GM21723 (cell line): ENCODE measurements around the gene CFAP99.
"Not testable (repeated sequence)": the region's sequence is repeated elsewhere in the genome, so short reads cannot be mapped to it uniquely, and the experiment has no call there.

Source experiments
- ATAC-seq: cut with Tn5 transposase; IDR thresholded peaks from one replicate; pipeline ENCODE4 v1.9.1; 2021; ENCODE audit warnings: mild to moderate bottlenecking, moderate library complexity; ENCODE audit not compliant: unreplicated experiment

Gene CFAP99

DNA sequence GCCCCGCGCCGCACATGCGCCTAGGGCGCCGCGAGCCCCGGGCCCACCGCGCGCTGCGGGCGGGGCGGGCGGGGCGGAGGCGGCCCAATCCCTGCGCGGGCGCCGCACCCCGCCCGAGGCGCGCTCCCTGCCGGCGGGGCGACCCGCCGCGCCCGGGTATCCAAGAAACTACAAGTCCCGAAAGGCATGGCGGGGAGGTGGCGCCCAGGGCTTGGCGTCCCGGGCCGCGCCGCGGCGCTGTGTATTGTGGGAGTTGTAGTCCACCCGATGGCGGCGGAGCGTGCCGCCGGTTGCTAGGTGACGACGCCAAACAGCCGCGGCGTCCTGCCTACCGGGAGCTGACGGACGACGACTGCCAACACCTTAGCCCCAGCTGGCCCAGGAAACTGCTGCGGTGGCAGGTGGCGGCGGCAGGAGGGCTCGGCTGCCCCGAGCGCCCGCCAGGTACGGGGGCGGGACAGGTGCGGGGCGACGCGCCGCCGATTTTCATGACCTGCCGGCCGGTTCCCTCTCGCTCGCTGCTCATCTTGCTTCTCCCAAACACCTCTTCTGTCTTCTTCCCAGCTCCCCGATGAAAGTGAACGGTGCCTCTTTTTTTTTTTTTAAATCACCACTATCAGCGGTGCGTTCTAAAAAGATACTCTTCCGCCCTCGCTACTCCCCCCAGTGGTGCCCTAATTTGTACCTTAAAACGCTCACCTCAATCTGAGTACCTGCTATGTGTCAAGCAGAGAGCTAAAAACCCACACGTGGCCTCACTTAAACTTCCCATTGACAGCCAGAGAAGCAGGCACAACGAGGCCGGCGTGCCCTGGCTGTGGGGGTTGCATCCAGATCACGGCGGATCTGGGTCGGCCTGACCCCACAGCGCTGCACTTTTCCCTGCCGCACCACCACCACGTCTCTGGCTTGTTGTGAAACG is at the start of gene CFAP99:
TSS of gene CFAP99 (plus strand) at position 306 of the 922 bp plus-strand sequence.
- ATAC-seq, result peak; percentile 92

GRCh38 chr4:2370597-2371320 is 48.0 kb upstream of the CFAP99 start:
- ATAC-seq, result no peak

DNA sequence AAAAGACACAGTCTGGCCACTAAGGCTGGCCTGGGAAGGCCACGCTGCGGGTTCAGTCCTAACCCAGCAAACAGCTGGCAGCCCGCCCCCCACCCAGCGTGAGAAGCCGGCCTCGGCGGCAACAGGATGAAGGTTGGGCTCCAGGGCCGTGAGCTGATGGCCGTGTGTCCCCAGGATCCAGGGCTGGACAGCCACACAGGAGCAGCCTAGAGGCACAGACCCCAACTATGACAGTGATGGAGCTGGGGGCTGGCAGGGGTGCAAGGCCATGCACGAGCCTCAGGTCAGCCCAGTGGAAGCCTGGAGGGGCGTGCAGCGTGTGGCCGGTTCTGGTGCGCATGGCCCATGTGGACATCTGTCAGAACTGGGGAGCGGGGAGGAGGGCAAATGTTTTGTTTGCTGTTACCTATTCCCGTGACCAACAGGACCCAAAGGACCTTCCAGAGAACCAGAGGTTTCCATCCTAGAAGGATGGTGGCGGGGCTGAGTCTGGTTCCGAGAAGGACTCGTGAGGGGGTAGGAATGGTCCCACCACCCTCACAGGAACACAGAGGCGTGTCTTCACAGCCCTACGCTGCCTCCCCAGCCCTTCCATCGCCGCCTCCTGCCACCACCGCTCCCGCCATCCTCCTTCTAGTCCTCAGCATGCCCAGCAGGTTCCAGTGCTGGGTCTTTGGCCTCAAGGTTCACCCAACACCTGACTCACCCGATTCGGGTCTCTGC is 46.8 kb upstream of the CFAP99 start:
- no peak for ATAC-seq

DNA sequence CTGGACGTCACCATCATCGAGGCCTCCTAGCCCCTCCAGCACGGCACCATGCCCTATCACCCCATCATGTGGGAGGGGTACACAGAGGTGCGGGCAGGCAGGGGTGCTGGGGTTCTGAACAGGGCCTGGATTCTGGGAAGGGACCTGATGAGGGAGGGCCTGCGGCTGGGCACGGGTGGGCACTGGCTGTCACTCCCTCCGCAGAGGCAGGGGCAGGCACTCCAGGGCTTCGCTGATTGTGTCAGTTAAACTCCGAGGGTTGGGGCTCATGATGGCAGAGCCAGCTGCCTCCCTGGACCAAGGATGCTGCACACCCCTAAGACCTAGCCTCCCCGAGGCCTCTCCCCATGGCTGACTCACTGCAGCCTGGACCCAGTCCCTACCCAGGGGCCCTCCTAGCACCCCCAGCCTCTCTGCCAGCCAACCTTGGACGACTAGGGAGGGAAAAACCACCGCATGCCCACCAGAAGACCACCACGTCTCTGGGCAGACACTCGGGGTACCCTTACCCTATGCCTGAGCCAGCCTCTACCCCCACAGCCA is 46.2 kb upstream of the CFAP99 start:
- ATAC-seq, result no peak

DNA sequence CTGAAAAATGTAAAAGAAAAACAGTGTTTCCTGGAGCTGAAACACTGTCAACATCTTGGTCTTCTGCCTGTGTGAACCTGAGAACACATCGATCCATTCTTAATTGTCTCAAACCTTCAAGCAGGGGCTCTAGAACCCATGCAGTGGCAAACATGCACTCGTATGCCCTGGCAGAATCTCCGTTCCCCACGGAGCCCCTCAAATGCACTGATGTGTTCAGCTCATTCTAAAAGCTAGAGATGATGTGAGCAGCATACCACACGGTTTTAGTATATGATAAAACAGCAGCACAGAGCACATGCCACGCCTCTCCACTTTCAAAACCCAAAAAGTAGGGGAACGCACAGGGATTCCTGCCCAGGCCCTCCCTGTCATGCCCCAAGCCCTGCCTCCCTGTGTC is 45.2 kb upstream of the CFAP99 start:
- no peak for ATAC-seq

DNA sequence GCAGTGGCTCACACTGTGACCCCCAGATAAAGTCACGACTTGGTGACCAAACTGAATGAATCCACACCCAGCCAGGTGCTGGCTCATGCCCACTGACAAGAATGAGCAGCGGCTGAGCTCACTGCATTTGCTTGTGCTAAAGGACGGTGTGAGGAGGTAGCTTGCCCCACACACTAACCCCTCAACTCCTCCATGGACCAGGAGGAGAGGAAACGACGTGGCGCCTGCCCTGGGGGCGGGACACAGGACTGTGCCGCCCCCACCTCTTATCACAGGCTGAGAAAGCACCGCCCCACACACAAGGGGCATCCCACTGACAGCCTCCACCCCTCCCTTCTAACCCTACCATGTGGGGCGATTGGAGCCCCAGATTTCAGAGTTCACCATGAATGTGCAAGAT is 43.3 kb upstream of the CFAP99 start:
- ATAC-seq, result no peak

- ATAC-seq, result no peak
These were observed 41.5 kb upstream of the CFAP99 start for GRCh38 chr4:2377241-2377640.

GRCh38 chr4:2378401-2378800 is 40.4 kb upstream of the CFAP99 start:
- no peak for ATAC-seq

- ATAC-seq, result no peak
These were observed 39.9 kb upstream of the CFAP99 start for GRCh38 chr4:2378898-2379297.

GRCh38 chr4:2380589-2380988 is 38.2 kb upstream of the CFAP99 start:
- ATAC-seq, result not testable (repeated sequence)

GRCh38 chr4:2382769-2383202 is 36.0 kb upstream of the CFAP99 start:
- ATAC-seq, result not testable (repeated sequence)

- ATAC-seq, result not testable (repeated sequence)
These were observed 35.5 kb upstream of the CFAP99 start for GRCh38 chr4:2383220-2383631.

- ATAC-seq, result no peak
These were observed 35.0 kb upstream of the CFAP99 start for GRCh38 chr4:2383760-2384159.

- ATAC-seq, result no peak
These were observed 34.5 kb upstream of the CFAP99 start for GRCh38 chr4:2384245-2384644.

- no peak for ATAC-seq
These were observed 33.2 kb upstream of the CFAP99 start for GRCh38 chr4:2385516-2385915.

- ATAC-seq, result no peak
These were observed 32.0 kb upstream of the CFAP99 start for GRCh38 chr4:2386717-2387116.

- ATAC-seq, result no peak
These were observed 31.5 kb upstream of the CFAP99 start for GRCh38 chr4:2387218-2387617.

- ATAC-seq, result no peak
These were observed 30.9 kb upstream of the CFAP99 start for GRCh38 chr4:2387829-2388228.

DNA sequence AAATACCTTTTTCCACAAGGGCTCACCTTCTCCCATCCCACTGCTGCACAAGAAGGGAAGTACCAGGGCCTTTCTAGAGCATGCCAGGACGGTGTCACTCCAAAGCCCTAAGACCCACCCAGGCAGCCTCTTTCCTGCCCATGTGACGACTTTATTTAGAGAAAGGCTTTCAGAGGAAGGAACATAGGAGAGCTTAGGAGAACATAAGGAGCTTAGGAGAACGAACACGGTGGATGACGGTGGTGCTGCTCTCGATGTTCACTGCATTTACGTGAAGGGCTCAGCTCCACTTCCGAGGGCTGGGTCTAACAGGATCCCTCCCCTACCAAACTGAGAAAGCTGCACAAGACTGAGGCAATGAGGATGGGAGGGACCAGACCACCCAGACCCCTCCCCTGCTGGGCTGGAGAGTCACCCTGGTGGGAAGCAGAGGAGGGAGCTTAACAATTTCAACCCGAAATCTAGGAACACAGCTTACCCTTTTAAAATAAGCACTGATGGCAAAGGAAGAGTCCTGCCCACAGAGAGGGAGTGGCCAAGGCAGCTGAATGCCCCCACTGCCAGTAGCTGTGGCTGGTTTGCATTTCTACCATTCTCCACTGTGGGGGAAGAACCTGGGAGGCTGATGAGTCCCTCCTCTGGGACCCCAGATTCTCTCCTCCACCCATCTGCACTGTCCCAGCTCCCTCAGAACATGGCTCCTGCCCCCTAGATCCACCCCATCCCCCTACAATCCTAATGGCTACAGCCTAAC is 30.1 kb upstream of the CFAP99 start:
- no peak for ATAC-seq

- no peak for ATAC-seq
These were observed 29.1 kb upstream of the CFAP99 start for GRCh38 chr4:2389691-2390090.
